Measurements from ENCODE around the gene DGKQ. TPM values are rescaled to one million over a fixed set of nuclear protein-coding genes. Genes with fewer than 3 reads are reported as not detected.

Gene DGKQ
- total and polyA plus RNA-seq, 2 of the 8 experiments (the other 6 are each of a cell fraction or from before 2014, with no cell fraction given): 7.3 to 9.7 TPM

GRCh38 chr4:972651-973424, 531 bp downstream of the DGKQ start (continued):
- TF ChIP-seq EP300 (IDR thresholded peaks at IDR 0.05; ENCODE audit: borderline replicate concordance in 1 of 2, low read depth in 2 of 2, low read length in 2 of 2) (no peak), SP2 (IDR thresholded peaks at IDR 0.05; ENCODE audit: low read length) (no peak), KDM5A (IDR thresholded peaks at IDR 0.05; ENCODE audit: low read length) (no peak), POLR2AphosphoS5 (IDR thresholded peaks at IDR 0.05; ENCODE audit: low read depth, low read length) (no peak), GTF2F1 (IDR thresholded peaks at IDR 0.05; ENCODE audit: borderline replicate concordance, low read depth, low read length) (no peak), ZNF274 (IDR thresholded peaks at IDR 0.05; ENCODE audit: borderline replicate concordance, extremely low read depth, low read length) (no peak), SAP30 (IDR thresholded peaks at IDR 0.05; ENCODE audit: insufficient read depth, insufficient replicate concordance, low read length) (no peak), CBX5 (IDR thresholded peaks at IDR 0.05; ENCODE audit: low read depth, low read length) (no peak), E2F6 (IDR thresholded peaks at IDR 0.05) (no peak)

Measured in H1 (cell line).